Lower leg skin (tissue), 3 donors: Measurements from ENCODE around the gene CD164.

Experiments used
- POLR2A ChIP-seq, 2 donors: fragments of 450-650 bp; IDR thresholded peaks; one replicate each; pipeline ENCODE4 v1.6.1; 2016 to 2017; ENCODE audit warnings: antibody characterized with exemption in 2 of 2, mild to moderate bottlenecking in 1 of 2, moderate library complexity in 1 of 2
- TF ChIP-seq, protein P1 (sequence below), 3 donors: fragments of 450-650 bp; IDR thresholded peaks; one replicate each; pipeline ENCODE4 v1.5.1; 2016; ENCODE audit warnings: antibody characterized with exemption in 3 of 3, mild to moderate bottlenecking in 3 of 3, moderate library complexity in 2 of 3

DNA sequence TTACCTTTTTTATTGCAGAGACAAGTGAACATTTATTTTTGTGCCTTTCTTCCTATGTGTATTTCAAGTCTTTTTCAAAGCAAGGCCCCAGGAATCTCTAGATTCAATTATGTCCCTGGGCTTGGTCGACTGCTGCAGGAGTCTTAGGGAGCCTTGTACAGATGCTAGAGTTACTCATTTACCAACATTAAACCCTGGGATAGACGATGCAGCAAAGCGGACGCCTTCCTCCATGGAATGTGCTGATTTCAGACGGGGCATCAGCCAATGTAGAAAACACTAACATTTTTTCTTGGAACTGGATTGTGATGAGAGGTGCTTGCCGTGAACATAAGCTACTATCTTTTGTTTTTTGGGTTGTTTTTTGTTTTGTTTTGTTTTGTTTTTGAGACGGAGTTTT is 55.9 kb downstream of the CD164 start:
- TF ChIP-seq, protein P1, sequence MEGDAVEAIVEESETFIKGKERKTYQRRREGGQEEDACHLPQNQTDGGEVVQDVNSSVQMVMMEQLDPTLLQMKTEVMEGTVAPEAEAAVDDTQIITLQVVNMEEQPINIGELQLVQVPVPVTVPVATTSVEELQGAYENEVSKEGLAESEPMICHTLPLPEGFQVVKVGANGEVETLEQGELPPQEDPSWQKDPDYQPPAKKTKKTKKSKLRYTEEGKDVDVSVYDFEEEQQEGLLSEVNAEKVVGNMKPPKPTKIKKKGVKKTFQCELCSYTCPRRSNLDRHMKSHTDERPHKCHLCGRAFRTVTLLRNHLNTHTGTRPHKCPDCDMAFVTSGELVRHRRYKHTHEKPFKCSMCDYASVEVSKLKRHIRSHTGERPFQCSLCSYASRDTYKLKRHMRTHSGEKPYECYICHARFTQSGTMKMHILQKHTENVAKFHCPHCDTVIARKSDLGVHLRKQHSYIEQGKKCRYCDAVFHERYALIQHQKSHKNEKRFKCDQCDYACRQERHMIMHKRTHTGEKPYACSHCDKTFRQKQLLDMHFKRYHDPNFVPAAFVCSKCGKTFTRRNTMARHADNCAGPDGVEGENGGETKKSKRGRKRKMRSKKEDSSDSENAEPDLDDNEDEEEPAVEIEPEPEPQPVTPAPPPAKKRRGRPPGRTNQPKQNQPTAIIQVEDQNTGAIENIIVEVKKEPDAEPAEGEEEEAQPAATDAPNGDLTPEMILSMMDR (IDR thresholded peaks at IDR 0.05) = no peak
- no peak for TF ChIP-seq POLR2A (IDR thresholded peaks at IDR 0.05)
